Calu3 (cell line): ENCODE measurements around the gene LANCL2. TPM values are rescaled to one million over a fixed set of nuclear protein-coding genes. Genes with fewer than 3 reads are reported as not detected.

ENCODE experiments used
- Bru-seq: library from RNA; stranded (reverse); fragments of 400-500 nt; gene quantifications from one replicate; lab custom pipeline; 2021; lab: Mats Ljungman, UMichigan
- BruChase-seq, 2 experiments: library from RNA; stranded (reverse); fragments of 400-500 nt; gene quantifications; one replicate each; lab custom pipeline; 2021; lab: Mats Ljungman, UMichigan
- BruUV-seq: library from RNA; stranded (reverse); fragments of 400-500 nt; replicated peaks from 2 replicates; lab custom pipeline; 2021; lab: Mats Ljungman, UMichigan
- CTCF ChIA-PET: fragments of 300-600 bp; sonication (Branson Sonifier 250); formaldehyde crosslinking; loops from one replicate; lab custom pipeline; 2022; ENCODE audit warnings: antibody characterized with exemption; lab: Charles Lee
- DNase-seq: peaks from one replicate; pipeline ENCODE4 v3.0.0; 2022
- H3K27ac Mint-ChIP-seq: one replicate; pipeline ENCODE4 v1.8.0; 2022; ENCODE audit warnings: mixed read lengths; ENCODE audit not compliant: unreplicated experiment
- H3K27me3 Mint-ChIP-seq: one replicate; pipeline ENCODE4 v1.8.0; 2022; ENCODE audit warnings: mixed read lengths; ENCODE audit not compliant: unreplicated experiment
- H3K36me3 Mint-ChIP-seq: one replicate; pipeline ENCODE4 v1.8.0; 2022; ENCODE audit warnings: mild to moderate bottlenecking, moderate library complexity, mixed read lengths; ENCODE audit not compliant: insufficient read depth, unreplicated experiment
- H3K4me1 Mint-ChIP-seq: one replicate; pipeline ENCODE4 v1.8.0; 2022; ENCODE audit warnings: mild to moderate bottlenecking, low read depth, mixed read lengths; ENCODE audit not compliant: unreplicated experiment
- H3K4me3 Mint-ChIP-seq: one replicate; pipeline ENCODE4 v1.8.0; 2022; ENCODE audit warnings: mild to moderate bottlenecking, low read depth, moderate library complexity, mixed read lengths; ENCODE audit not compliant: unreplicated experiment
- H3K9me3 Mint-ChIP-seq: one replicate; pipeline ENCODE4 v1.8.0; 2022; ENCODE audit warnings: low read depth, mixed read lengths; ENCODE audit not compliant: unreplicated experiment
- CTCF ChIP-seq: fragments of 200-600 bp; IDR thresholded peaks from one replicate; pipeline ENCODE4 v1.8.0; 2022; ENCODE audit warnings: antibody characterized with exemption; ENCODE audit not compliant: unreplicated experiment
- intact Hi-C: fragments of 100-400 bp; cut with micrococcal nuclease; formaldehyde crosslinking; loops from one replicate; pipeline ENCODE4 v1.10.0; 2022; ENCODE audit not compliant: unreplicated experiment
- long read RNA-seq: library from polyadenylated mRNA; stranded (forward); transcript quantifications from one replicate; pipeline ENCODE4 v2.0.0, GENCODE V29; 2022
- total RNA-seq: library from RNA; stranded (reverse); gene quantifications from 2 replicates; pipeline ENCODE4 v1.2.3, GENCODE V29; 2022

LANCL2 gene, protein sequence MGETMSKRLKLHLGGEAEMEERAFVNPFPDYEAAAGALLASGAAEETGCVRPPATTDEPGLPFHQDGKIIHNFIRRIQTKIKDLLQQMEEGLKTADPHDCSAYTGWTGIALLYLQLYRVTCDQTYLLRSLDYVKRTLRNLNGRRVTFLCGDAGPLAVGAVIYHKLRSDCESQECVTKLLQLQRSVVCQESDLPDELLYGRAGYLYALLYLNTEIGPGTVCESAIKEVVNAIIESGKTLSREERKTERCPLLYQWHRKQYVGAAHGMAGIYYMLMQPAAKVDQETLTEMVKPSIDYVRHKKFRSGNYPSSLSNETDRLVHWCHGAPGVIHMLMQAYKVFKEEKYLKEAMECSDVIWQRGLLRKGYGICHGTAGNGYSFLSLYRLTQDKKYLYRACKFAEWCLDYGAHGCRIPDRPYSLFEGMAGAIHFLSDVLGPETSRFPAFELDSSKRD
- total RNA-seq (15.7 and 16.6 TPM in 2 replicates), Bru-seq, nascent RNA (percentile 79 among the genes with signal in this experiment), BruChase-seq, experiment 1, labeled RNA remaining after a 6-hour chase (percentile 62 among the genes with signal in this experiment), BruChase-seq, experiment 2, labeled RNA remaining after a 2-hour chase (percentile 54 among the genes with signal in this experiment)
- long read RNA-seq, full-length matches to known transcripts, result 10 of 18 reads
- long read RNA-seq, partial matches to known transcripts, result 3 of 18 reads
- long read RNA-seq, other reads (novel, unspliced or antisense), result 5 of 18 reads

DNA sequence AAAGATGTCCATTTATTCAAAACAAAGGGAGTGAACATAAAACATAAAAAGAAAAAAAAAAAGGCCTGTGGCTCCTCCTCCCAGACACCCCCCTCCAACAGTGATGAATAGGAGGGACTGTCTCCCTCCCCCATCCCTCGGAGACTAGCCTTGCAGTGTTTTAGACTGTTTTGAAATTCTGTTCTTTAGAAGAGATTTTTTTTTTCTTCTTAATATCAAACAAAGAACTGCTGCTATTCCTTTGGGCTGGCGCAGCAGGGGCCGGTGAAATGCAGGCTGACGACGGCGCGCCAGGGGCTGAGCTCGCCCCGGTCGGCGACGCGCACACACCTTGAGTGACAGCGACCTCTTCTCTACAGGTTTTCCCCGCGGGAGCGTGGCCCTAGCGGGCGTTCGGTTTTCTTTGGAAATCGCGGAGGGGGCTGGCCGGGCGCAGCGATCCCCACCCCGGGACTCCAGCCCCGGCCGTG is at the start of gene LANCL2:
Gene LANCL2, plus strand, starts transcription at position 133 of the 470 bp plus-strand sequence. CDS start 689 bp downstream, outside the sequence.
- CTCF ChIA-PET, result interaction anchor here (0.6 to 1.7 kb wide), 8 partner anchors 11 to 1952 kb away, joined by 3 to 14 read pairs (median 4); no protein-coding TSS in a partner anchor
- Mint-ChIP-seq H3K9me3 (no peaks in the 10 kb centered on the region), H3K27ac (peak within 1 kb of the TSS; percentile 100), H3K4me1 (peaks cover 11% of the 10 kb centered on the region), H3K27me3 (peaks cover 4% of the 10 kb centered on the region), H3K36me3 (peaks cover 34% of the 10 kb centered on the region), H3K4me3 (peak within 1 kb of the TSS; percentile 99)
- TF ChIP-seq CTCF, result no peak
- no peak for DNase-seq
- intact Hi-C loops, result loop anchor here (5.0 kb wide), 3 partner anchors 43 to 608 kb away; partner anchors contain the start of gene SEC61G
- no TSS peak for BruUV-seq

DNA sequence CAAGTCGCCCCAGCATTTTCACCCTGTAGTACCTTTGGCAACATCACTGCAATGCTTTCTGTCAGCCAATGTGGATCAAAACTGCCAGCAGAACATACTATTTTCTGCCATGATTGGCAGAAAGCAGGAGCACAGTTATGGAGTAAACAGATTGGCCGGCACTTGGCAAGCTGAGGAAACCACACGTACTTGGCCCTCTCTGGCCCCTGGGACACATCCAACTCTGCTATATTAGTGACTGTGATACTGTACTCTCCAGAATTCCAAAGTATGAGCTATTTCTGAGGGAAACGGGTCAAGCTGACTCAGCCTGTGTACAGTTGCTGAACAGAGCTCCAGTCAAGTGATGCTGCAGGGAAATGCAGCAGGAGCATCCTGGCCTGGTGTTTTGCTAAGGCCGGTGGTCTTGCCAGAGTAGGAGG is 39.8 kb upstream of the LANCL2 start:
- TF ChIP-seq CTCF, result no peak

DNA sequence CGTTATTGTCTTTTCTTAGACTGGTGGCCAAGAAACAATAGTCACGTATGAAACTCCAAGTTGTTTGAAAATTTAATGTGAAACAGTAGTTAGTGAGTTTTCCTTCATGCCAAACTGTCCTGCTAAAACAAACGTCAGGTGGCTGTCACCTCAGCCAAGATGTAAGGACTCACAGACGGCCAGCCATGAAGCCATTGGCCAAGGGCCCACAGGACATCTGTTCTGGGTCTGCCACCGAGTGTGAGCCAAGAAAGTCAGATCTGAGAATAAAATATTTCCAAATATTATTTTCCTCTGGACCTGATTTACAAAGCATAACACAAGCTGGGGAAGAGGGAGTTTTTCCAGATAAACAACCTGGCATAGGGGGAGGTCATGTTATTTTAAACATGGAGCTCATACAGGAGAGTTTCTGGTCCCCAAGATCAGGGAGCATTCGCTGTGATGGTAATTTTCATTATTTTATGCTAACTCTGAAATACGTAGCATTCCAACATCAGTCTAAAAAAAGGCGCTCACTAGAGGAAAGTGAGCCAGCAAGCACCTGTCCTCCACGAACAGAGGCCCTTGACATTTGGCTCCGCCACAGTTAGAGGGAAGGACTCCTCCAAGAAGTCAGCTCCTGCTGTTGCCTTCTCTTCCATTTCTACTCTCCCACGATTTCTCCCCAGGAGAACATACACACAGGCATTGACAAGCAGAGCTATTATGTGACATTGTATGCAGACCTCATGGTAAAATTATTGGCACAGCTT is 38.9 kb upstream of the LANCL2 start:
- Mint-ChIP-seq H3K27me3 (peaks cover 51% of the 10 kb centered on the region), H3K4me3 (no peak overlapping the region), H3K36me3 (no peaks in the 10 kb centered on the region), H3K27ac (no peak overlapping the region), H3K4me1 (no peaks in the 10 kb centered on the region), H3K9me3 (no peaks in the 10 kb centered on the region)
- DNase-seq, result no peak
- intact Hi-C loops, result no loop called here
- BruUV-seq, result no TSS peak
- CTCF ChIA-PET, result no interaction called here
- no peak for TF ChIP-seq CTCF

More for the DNA sequence above, 39.8 kb upstream of the LANCL2 start:
- DNase-seq, result no peak
- Mint-ChIP-seq H3K4me3 (no peak overlapping the region), H3K27me3 (peaks cover 42% of the 10 kb centered on the region), H3K36me3 (no peaks in the 10 kb centered on the region), H3K27ac (no peak overlapping the region), H3K9me3 (no peaks in the 10 kb centered on the region), H3K4me1 (no peaks in the 10 kb centered on the region)
- intact Hi-C loops, result no loop called here
- no TSS peak for BruUV-seq
- CTCF ChIA-PET, result no interaction called here
